Skeletal muscle tissue (tissue), 4 donors: ENCODE data around the gene APOL2. TPM values are rescaled to one million over a fixed set of nuclear protein-coding genes. Genes with fewer than 3 reads are reported as not detected.

Source experiments
- H3K27ac ChIP-seq: one replicate; pipeline ENCODE4 v1.7.0; 2013; ENCODE audit warnings: mild to moderate bottlenecking, low read depth, low read length, inconsistent platforms
- H3K27me3 ChIP-seq, 3 donors: one replicate each; pipeline ENCODE4 v1.7.0; 2013; ENCODE audit warnings: low read length in 3 of 3; ENCODE audit not compliant: control insufficient read depth in 3 of 3, insufficient read depth in 3 of 3
- H3K36me3 ChIP-seq, 3 donors: one replicate each; pipeline ENCODE4 v1.7.0; 2013; ENCODE audit warnings: low read length in 3 of 3; ENCODE audit not compliant: control insufficient read depth in 3 of 3, insufficient read depth in 3 of 3
- H3K4me1 ChIP-seq, 3 donors: one replicate each; pipeline ENCODE4 v1.7.0; 2013; ENCODE audit warnings: low read length in 3 of 3, mild to moderate bottlenecking in 3 of 3; ENCODE audit not compliant: control insufficient read depth in 3 of 3, insufficient read depth in 3 of 3
- H3K4me3 ChIP-seq, 3 donors: one replicate each; pipeline ENCODE4 v1.7.0; 2013; ENCODE audit warnings: low read length in 3 of 3
- H3K9ac ChIP-seq, 3 donors: one replicate each; pipeline ENCODE4 v1.7.0; 2013; ENCODE audit warnings: low read length in 3 of 3, mild to moderate bottlenecking in 3 of 3, moderate library complexity in 2 of 3, low read depth in 1 of 3
- H3K9me3 ChIP-seq, 3 donors: one replicate each; pipeline ENCODE4 v1.7.0; 2013; ENCODE audit warnings: low read length in 3 of 3; ENCODE audit not compliant: control insufficient read depth in 3 of 3
- total RNA-seq: library from RNA; depleted of rRNA; stranded (reverse); fragments of >200 nt; gene quantifications from one replicate; pipeline ENCODE4 v1.2.3, GENCODE V29; 2014
- donor health status: Osteomylitis.

Gene APOL2, protein sequence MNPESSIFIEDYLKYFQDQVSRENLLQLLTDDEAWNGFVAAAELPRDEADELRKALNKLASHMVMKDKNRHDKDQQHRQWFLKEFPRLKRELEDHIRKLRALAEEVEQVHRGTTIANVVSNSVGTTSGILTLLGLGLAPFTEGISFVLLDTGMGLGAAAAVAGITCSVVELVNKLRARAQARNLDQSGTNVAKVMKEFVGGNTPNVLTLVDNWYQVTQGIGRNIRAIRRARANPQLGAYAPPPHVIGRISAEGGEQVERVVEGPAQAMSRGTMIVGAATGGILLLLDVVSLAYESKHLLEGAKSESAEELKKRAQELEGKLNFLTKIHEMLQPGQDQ
- 21.4 TPM for total RNA-seq

DNA sequence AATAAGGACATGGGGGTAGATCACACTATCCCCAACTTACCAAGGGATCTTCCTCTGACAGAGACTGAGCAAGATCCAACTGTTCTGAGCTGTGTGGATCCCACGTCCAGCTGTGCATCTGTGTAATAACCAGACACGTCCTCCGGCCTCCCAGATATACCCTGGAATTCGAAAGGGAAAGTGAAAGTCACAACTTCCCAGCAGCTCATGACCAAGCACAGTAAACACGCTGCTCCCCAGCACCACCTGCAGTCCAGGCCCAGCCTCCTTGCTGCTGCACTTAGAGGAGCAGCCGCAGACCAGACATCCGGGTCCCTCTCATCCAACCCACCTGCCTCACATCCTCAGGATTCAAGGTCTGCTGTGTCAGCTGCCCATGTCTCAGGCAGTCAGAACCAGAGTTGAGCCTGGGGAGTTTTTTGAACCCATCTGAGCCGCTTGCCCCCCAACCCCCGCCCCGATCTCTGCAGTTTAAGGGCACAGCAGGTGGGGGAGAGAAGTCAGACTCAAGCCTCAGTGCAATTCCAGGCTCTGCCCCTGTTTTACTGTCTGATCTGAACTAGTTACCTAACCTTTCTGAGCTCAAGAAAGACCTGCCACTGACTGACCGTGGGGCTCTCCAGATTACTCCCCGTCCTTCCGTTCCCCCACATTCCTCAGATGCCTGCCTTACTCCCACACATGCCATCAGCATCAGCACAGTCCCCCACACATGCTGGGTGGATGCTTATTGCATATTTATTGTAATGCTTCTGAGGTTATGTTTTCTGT, at the start of gene APOL2:
APOL2 (minus strand) TSS at position 127 of the 771 bp plus-strand sequence. CDS start 6,365 bp downstream, outside the sequence.
- Histone ChIP-seq H3K9ac (peak within 1 kb of the TSS; percentile 91 to 94 (median 91)), H3K27ac (peak within 1 kb of the TSS; percentile 93), H3K27me3 (no peaks in the 10 kb centered on the region), H3K4me3 (peak within 1 kb of the TSS; percentile 80 to 98 (median 94)), H3K4me1 (peaks cover 48 to 56% (median 50%) of the 10 kb centered on the region in 3 donors), H3K36me3 (peaks cover 0 to 4% (median 0%) of the 10 kb centered on the region in 3 donors), H3K9me3 (no peaks in the 10 kb centered on the region)

DNA sequence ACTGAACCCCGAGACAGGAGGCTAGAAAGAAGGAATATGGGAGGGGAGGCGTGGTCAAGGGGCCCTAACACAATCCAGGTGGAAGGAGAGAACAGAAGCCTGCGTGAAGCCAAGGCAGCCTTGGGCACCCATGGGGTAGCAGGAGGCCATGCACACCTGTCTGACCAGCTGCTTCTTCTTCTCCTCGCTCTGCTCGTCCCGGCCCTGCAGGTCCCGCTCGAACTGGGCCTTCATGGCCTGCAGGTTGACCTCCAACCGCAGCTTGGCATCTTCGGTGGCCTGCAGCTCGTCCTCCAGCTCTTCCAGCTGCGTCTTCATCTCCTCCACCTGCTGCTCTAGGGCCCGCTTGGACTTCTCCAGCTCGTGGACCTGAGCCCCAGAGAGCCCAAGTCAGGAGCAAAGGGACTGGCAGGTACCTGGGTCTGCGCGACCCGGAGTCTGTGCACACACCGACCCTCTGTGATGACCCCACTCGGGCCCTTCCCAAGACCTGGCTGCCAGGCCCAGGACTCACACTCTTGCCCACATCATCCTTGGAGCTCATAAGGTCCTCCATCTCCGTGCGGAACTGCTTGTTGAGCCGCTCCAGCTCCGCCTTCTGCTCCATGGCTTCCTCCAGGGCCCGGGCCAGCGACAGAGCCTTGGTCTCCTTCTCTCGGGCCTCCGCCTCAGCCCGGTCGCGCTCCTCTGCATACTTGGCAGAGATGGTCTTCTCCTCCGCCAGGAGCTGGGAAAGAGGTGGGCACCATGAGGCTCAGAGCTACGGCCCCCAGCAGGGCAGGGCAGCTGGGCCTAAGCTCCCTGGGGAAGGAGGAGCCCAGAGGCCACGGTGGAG, 49.5 kb upstream of the APOL2 start:
- H3K36me3 ChIP-seq, result peaks cover 74 to 77% (median 77%) of the 10 kb centered on the region in 3 donors
- no peak overlapping the region for H3K9ac ChIP-seq
- H3K4me3 ChIP-seq, result no peak overlapping the region
- H3K27ac ChIP-seq, result no peak overlapping the region
- H3K9me3 ChIP-seq, result no peaks in the 10 kb centered on the region
- H3K4me1 ChIP-seq, result peaks cover 12 to 19% (median 12%) of the 10 kb centered on the region in 3 donors
- no peaks in the 10 kb centered on the region for H3K27me3 ChIP-seq

DNA sequence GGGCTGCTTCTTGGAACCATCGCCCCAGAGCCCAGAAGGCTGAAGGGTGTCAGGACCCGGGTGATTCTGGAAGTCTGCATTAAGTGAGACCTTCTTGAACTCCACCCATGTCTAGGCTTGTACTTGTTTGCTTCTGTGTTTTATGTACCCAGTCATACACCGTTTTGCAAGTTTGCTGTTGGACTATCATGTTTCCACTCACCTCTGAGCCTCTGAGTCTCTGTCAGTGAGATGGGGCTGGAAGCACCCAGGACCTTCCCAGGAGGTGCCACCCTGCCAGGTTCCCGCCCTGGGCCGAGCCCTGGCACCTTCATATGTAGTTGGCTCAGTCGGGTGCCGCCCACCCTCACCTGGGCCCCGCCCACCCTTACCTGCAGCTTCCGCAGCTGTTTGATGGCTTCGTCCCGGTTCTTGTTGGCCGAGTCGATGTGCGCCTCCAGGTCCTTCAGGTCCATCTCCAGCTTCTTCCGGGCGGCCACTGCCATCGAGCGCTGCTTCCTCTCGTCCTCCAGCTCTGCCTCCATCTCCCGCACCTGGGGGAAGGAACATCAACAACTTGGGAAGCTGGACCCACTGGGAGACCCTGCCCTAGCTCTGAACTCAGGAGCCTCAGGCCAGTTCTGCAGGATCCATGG, 48.7 kb upstream of the APOL2 start:
- no peaks in the 10 kb centered on the region for H3K9me3 ChIP-seq
- H3K9ac ChIP-seq, result no peak overlapping the region
- H3K27ac ChIP-seq, result no peak overlapping the region
- H3K36me3 ChIP-seq, result peaks cover 71 to 74% (median 72%) of the 10 kb centered on the region in 3 donors
- H3K4me3 ChIP-seq, result no peak overlapping the region
- no peaks in the 10 kb centered on the region for H3K27me3 ChIP-seq
- peaks cover 12 to 20% (median 12%) of the 10 kb centered on the region in 3 donors for H3K4me1 ChIP-seq

DNA sequence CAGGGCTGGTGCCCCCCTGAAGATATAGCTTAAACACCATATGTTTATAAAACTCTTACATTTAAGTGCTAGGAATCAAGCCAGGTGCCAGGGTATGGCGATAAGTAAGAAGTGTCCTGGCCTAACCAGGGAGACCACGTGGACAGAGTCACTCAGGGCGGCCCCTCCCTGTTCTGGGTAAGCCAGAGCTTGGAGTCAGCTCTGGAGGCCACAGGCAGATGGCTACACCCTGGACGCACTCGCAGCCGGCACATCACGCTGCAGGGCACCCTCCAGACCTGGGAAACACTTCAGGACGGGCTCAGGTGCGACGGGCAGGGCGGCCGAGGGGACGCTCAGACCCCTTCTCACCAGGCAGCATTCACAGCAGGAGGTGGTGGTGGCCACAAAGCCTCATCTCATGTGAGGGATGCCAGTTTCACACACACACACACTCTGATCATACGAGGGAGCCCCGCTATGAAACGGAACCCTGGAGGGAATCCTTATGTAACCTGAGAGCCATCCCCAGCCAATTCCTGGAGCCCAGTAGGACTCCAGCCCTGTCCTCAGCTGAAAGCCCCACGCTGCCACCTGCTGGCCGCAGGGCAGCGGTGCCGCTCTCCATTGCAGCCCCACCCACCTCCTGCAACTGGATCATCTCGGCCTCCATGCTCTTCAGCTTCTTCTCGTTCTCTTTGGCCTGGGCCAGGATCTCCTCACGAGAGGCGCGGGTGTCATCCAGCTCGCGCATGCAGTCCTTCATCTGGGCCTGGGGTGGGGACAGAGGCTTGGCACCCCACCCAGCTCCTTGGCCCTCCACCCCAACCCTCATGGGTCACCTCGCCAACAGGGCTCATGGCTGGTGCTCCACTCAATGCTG, 47.0 kb upstream of the APOL2 start:
- peaks cover 67 to 73% (median 69%) of the 10 kb centered on the region in 3 donors for H3K36me3 ChIP-seq
- no peaks in the 10 kb centered on the region for H3K27me3 ChIP-seq
- peak overlapping the region; percentile 70 for H3K27ac ChIP-seq
- no peaks in the 10 kb centered on the region for H3K9me3 ChIP-seq
- H3K4me1 ChIP-seq, result peaks cover 12 to 20% (median 12%) of the 10 kb centered on the region in 3 donors
- H3K9ac ChIP-seq, result no peak overlapping the region
- peak overlapping the region in 1 of 3 donors; percentile 29 for H3K4me3 ChIP-seq

DNA sequence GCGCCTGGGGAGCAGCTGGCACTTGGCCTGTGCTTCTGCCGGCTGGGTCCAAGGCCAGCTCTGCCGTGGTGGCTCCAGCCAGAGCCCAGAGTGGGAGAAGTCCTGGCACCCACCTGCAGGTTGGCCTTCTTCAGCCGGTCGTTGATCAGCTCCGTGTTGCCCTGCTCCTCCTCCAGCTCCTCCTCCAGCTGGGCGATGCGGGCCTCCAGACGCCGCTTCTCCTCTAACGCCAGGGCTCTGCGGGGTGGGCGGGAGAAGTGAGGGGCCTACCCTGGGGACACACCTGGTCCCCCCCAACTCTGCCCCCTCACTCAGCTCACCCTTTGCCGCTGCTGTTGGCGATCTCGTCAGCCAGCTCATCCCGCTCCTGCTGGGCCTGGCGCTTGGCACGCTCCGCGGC, 46.2 kb upstream of the APOL2 start:
- Histone ChIP-seq H3K4me3 (no peak overlapping the region), H3K36me3 (peaks cover 70 to 76% (median 73%) of the 10 kb centered on the region in 3 donors), H3K4me1 (peaks cover 12 to 20% (median 12%) of the 10 kb centered on the region in 3 donors), H3K27ac (no peak overlapping the region), H3K27me3 (no peaks in the 10 kb centered on the region), H3K9me3 (no peaks in the 10 kb centered on the region), H3K9ac (no peak overlapping the region)

DNA sequence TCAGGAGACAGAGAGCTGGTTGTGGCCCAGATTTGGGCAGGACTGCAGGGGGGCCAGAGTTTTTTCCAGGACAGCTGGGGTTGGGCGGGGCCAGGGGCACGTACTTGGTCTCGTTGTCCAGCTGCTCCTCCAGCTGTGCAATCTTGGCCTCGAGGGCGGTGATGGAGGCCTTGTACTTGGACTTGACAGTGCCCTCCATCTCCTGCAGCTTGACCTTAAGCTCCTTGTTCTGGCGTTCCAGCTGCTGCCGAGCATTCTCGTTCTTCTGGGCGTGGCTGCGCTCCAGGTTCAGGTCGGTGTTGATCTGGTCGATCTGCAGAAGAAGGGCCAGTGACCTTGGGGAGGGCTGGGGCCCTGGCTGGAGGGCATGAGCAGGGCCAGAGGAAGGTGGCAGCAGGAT, 45.7 kb upstream of the APOL2 start:
- Histone ChIP-seq H3K36me3 (peaks cover 70 to 76% (median 73%) of the 10 kb centered on the region in 3 donors), H3K9me3 (no peaks in the 10 kb centered on the region), H3K27me3 (no peaks in the 10 kb centered on the region), H3K27ac (no peak overlapping the region), H3K4me1 (peaks cover 12 to 20% (median 12%) of the 10 kb centered on the region in 3 donors), H3K4me3 (no peak overlapping the region), H3K9ac (no peak overlapping the region)

DNA sequence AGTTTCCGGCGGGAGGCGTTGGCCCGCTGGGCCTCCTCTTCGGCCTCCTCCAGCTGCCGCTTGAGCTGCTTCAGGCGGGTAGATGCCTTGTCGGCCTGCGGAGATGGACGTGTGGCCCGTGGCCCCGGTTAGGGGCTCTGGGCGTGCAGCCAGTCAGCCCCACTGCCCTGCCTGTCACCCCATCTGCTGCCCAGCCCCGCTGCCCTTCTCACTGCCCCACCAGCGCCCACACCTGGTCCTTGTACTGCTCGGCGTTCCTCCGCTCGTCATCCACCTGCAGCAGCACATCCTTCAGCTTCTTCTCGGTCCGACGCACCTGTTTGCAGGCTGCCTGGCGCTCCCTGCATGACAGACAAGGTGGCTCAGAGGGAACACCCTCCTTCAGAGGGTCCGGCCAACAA, 44.8 kb upstream of the APOL2 start:
- Histone ChIP-seq H3K36me3 (peaks cover 62 to 68% (median 66%) of the 10 kb centered on the region in 3 donors), H3K27me3 (no peaks in the 10 kb centered on the region), H3K27ac (no peak overlapping the region), H3K9ac (no peak overlapping the region), H3K4me3 (no peak overlapping the region), H3K9me3 (no peaks in the 10 kb centered on the region), H3K4me1 (peaks cover 12 to 20% (median 12%) of the 10 kb centered on the region in 3 donors)

DNA sequence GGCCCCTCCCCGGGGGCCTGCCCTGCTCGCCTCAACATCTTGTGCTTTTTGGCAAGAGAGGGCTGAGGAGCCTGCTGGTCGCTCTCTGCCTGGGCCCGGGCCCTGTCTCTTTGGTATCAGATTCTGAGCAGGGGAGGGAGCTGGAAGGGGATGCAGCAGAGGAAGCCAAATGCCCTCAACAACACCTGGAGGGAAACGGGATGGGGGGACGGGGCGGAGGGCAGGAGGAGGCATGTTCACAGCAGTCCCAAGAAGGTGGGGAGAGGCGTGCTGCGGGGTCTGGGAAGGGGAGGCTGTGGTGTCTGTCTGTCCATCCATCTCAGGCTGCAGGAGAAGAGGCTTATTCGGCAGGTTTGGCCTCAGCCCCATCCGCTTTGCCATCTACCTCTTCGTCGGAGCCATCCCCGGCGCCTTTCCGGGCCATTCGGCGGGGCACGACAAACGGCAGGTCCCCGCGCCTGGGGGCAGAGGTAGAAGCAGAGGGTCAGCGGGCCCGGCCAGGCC, 43.1 kb upstream of the APOL2 start:
- no peaks in the 10 kb centered on the region for H3K9me3 ChIP-seq
- H3K4me1 ChIP-seq, result peaks cover 14 to 22% (median 15%) of the 10 kb centered on the region in 3 donors
- no peak overlapping the region for H3K9ac ChIP-seq
- H3K4me3 ChIP-seq, result no peak overlapping the region
- peaks cover 45 to 52% (median 50%) of the 10 kb centered on the region in 3 donors for H3K36me3 ChIP-seq
- H3K27me3 ChIP-seq, result no peaks in the 10 kb centered on the region
- H3K27ac ChIP-seq, result no peak overlapping the region
